MCF 10A (cell line): ENCODE results near the gene TAS2R30. TPM values are rescaled to one million over a fixed set of nuclear protein-coding genes. Genes with fewer than 3 reads are reported as not detected.
"Not testable (repeated sequence)": the region's sequence is repeated elsewhere in the genome, so short reads cannot be mapped to it uniquely, and the experiment has no call there.

Experiments
- BruUV-seq: library from RNA; stranded (reverse); fragments of 400-500 nt; replicated peaks from 2 replicates; lab custom pipeline; 2021; lab: Mats Ljungman, UMichigan
- CTCF ChIA-PET: fragments of 300-600 bp; sonication (Branson Sonifier 250); formaldehyde crosslinking; extraction: SDS; loops from one replicate; lab custom pipeline; 2021; ENCODE audit warnings: antibody characterized with exemption, inconsistent platforms; lab: Yijun Ruan, JAX
- POLR2A ChIA-PET: fragments of 300-600, 350-650 bp; sonication (Branson Sonifier 250); formaldehyde crosslinking; extraction: SDS; loops from one replicate; lab custom pipeline; 2020; ENCODE audit warnings: antibody characterized with exemption, inconsistent platforms; lab: Yijun Ruan, JAX
- DNase-seq: peaks from one replicate; pipeline ENCODE4 v3.0.0-alpha.2; 2018; ENCODE audit not compliant: unreplicated experiment
- H3K27ac Mint-ChIP-seq: one replicate; pipeline ENCODE4 v1.8.0; 2022; ENCODE audit warnings: mild to moderate bottlenecking, low read depth, mixed read lengths; ENCODE audit not compliant: unreplicated experiment
- H3K27me3 Mint-ChIP-seq: one replicate; pipeline ENCODE4 v1.8.0; 2022; ENCODE audit warnings: mixed read lengths; ENCODE audit not compliant: insufficient read depth, unreplicated experiment
- H3K36me3 Mint-ChIP-seq: one replicate; pipeline ENCODE4 v1.8.0; 2022; ENCODE audit warnings: mild to moderate bottlenecking, moderate library complexity, mixed read lengths; ENCODE audit not compliant: insufficient read depth, unreplicated experiment
- H3K4me1 Mint-ChIP-seq: one replicate; pipeline ENCODE4 v1.8.0; 2022; ENCODE audit warnings: mixed read lengths; ENCODE audit not compliant: insufficient read depth, unreplicated experiment
- H3K4me3 Mint-ChIP-seq: one replicate; pipeline ENCODE4 v1.8.0; 2022; ENCODE audit warnings: mild to moderate bottlenecking, moderate library complexity, mixed read lengths; ENCODE audit not compliant: unreplicated experiment
- H3K9me3 Mint-ChIP-seq: one replicate; pipeline ENCODE4 v1.8.0; 2022; ENCODE audit warnings: mixed read lengths; ENCODE audit not compliant: unreplicated experiment
- intact Hi-C: fragments of 100-400 bp; cut with micrococcal nuclease; formaldehyde crosslinking; loops from 2 replicates; pipeline ENCODE4 v1.14.1; 2022
- total RNA-seq: library from RNA; stranded (reverse); gene quantifications from 2 replicates; pipeline ENCODE4 v1.2.3, GENCODE V29; 2022
- TF ChIP-seq, protein P1 (sequence below): fragments of 200-600 bp; IDR thresholded peaks from one replicate; pipeline ENCODE4 v1.8.0; 2022; ENCODE audit warnings: antibody characterized with exemption, mild to moderate bottlenecking; ENCODE audit not compliant: unreplicated experiment

TAS2R30 gene
- total RNA-seq, 1 experiment from 2014 or later: 1.9 TPM

DNA sequence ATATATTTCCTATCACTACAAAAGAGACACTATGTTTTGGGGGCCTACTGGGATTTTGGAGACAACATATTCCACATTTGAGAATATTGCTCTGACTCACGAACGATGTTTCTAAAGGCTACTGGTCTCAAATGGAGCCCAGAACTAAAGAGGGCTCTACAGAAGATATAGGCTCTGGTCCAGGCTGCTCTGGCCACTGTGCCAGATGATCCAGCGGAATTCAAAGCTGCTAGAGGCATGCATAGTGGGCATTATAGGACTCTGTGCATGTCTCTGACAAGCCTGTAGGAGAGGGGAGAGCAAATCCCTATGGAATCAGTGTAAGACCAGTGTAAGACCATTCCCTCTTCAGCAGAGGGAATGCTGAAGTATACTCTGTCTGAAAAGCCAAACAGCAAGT lies 4.1 kb downstream of the TAS2R30 start:
- H3K9me3 Mint-ChIP-seq: no peaks in the 10 kb centered on the region
- peaks cover 7% of the 10 kb centered on the region for H3K36me3 Mint-ChIP-seq
- no peak overlapping the region for H3K4me3 Mint-ChIP-seq
- POLR2A ChIA-PET: no interaction called here
- CTCF ChIA-PET: no interaction called here
- DNase-seq: no peak
- no peak overlapping the region for H3K27ac Mint-ChIP-seq
- no peaks in the 10 kb centered on the region for H3K27me3 Mint-ChIP-seq
- intact Hi-C loops: no loop called here
- BruUV-seq: no TSS peak
- TF ChIP-seq, protein P1, sequence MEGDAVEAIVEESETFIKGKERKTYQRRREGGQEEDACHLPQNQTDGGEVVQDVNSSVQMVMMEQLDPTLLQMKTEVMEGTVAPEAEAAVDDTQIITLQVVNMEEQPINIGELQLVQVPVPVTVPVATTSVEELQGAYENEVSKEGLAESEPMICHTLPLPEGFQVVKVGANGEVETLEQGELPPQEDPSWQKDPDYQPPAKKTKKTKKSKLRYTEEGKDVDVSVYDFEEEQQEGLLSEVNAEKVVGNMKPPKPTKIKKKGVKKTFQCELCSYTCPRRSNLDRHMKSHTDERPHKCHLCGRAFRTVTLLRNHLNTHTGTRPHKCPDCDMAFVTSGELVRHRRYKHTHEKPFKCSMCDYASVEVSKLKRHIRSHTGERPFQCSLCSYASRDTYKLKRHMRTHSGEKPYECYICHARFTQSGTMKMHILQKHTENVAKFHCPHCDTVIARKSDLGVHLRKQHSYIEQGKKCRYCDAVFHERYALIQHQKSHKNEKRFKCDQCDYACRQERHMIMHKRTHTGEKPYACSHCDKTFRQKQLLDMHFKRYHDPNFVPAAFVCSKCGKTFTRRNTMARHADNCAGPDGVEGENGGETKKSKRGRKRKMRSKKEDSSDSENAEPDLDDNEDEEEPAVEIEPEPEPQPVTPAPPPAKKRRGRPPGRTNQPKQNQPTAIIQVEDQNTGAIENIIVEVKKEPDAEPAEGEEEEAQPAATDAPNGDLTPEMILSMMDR: no peak
- peaks cover 6% of the 10 kb centered on the region for H3K4me1 Mint-ChIP-seq

DNA sequence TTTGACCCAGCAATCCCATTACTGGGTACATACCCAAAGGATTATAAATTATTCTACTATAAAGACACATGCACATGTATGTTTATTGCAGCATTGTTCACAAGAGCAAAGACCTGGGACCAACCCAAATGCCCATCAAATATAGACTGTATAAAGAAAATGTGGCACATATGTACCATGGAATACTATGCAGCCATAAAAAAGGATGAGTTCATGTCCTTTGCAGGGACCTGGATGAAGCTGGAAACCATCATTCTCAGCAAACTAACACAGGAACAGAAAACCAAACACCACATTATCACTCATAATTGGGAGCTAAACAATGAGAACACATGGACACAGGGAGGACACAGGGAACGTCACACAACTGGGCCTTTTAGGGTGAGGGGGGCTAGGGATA lies 20.3 kb downstream of the TAS2R30 start:
- DNase-seq, POLR2A ChIA-PET, H3K4me3 Mint-ChIP-seq, H3K4me1 Mint-ChIP-seq, intact Hi-C loops, H3K27ac Mint-ChIP-seq, H3K27me3 Mint-ChIP-seq, BruUV-seq: not testable (repeated sequence)
- peaks cover 38% of the 10 kb centered on the region for H3K9me3 Mint-ChIP-seq
- CTCF ChIA-PET: interaction anchor here (1.2 kb wide), 1 partner anchor 31 kb away, joined by 3 read pairs; no protein-coding TSS in a partner anchor
- peaks cover 12% of the 10 kb centered on the region for H3K36me3 Mint-ChIP-seq

DNA sequence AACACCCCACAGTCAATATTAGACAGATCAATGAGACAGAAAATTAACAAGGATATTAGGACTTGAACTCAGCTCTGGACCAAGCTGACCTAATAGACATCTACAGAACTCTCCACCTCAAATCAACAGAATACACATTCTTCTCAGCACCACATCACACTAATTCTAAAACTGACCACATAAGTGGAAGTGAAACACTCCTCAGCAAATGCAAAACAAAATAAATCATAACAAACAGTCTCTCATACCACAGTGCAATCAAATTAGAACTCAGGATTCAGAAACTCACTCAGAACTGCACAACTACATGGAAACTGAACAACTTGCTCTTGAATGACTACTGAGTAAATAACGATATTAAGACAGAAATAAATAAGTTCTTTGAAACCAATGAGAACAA lies 23.2 kb downstream of the TAS2R30 start:
- CTCF ChIA-PET, H3K4me1 Mint-ChIP-seq, H3K4me3 Mint-ChIP-seq: not testable (repeated sequence)

DNA sequence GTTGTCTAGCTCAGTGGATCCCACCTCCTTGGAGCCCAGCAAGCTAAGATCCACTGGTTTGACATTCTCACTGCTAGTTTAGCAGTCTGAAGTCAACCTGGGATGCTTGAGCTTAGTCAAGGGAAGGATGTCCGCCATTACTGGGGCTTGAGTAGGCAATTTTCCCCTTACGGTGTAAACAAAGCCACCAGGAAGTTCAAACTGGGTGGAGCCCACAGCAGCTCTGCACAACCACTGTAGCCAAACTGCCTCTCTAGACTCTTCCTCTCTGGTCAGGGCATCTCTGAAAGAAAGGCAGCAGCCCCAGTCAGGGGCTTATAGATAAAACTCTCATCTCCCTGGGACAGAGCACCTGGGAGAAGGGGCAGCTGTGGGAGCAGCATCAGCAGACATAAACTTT lies 25.6 kb downstream of the TAS2R30 start:
- POLR2A ChIA-PET: interaction anchor here (1.0 kb wide), 1 partner anchor 60 kb away, joined by 4 read pairs; no protein-coding TSS in a partner anchor
- Mint-ChIP-seq H3K36me3 (peaks cover 21% of the 10 kb centered on the region), H3K9me3 (peaks cover 55% of the 10 kb centered on the region)

More for the DNA sequence above, 23.2 kb downstream of the TAS2R30 start:
- H3K36me3 Mint-ChIP-seq: peaks cover 21% of the 10 kb centered on the region
- H3K27ac Mint-ChIP-seq, H3K27me3 Mint-ChIP-seq, POLR2A ChIA-PET, BruUV-seq, intact Hi-C loops, DNase-seq: not testable (repeated sequence)
- peaks cover 49% of the 10 kb centered on the region for H3K9me3 Mint-ChIP-seq

DNA sequence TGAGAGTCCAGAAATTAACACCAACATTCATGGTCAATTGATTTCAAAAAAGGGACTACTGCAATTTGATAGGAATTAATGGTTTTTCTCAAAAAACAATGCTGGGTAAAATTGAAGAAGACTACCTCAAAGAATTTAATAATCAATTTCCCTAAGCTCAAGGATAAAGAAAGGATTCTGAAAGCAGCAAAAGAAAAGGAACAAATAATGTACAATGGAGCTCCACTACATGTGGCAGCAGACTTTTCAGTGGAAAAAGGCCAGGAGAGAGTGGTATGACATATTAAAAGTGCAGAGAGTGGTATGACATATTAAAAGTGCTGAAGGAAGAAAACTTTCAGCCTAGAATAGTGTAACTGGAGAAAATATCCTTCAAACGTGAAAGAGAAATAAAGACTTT lies 26.7 kb downstream of the TAS2R30 start:
- no TSS peak for BruUV-seq

More for the DNA sequence above, 25.6 kb downstream of the TAS2R30 start:
- Mint-ChIP-seq H3K4me1 (no peaks in the 10 kb centered on the region), H3K27me3 (no peaks in the 10 kb centered on the region), H3K27ac (no peak overlapping the region), H3K4me3 (no peak overlapping the region)
- TF ChIP-seq, protein P1: no peak
- DNase-seq: no peak
- no TSS peak for BruUV-seq
- intact Hi-C loops: no loop called here
- CTCF ChIA-PET: no interaction called here

More for the DNA sequence above, 26.7 kb downstream of the TAS2R30 start:
- TF ChIP-seq, protein P1: no peak
- intact Hi-C loops: no loop called here
- H3K4me1 Mint-ChIP-seq: no peaks in the 10 kb centered on the region
- H3K9me3 Mint-ChIP-seq: peaks cover 52% of the 10 kb centered on the region
- peaks cover 21% of the 10 kb centered on the region for H3K36me3 Mint-ChIP-seq
- no peak overlapping the region for H3K4me3 Mint-ChIP-seq
- no peak for DNase-seq
- ChIA-PET POLR2A (interaction anchor here (0.7 kb wide), 2 partner anchors 15 to 46 kb away, joined by 3 read pairs; no protein-coding TSS in a partner anchor), CTCF (no interaction called here)
- no peaks in the 10 kb centered on the region for H3K27me3 Mint-ChIP-seq
- no peak overlapping the region for H3K27ac Mint-ChIP-seq
